KMS-11 (cell line): ENCODE data around the gene MRPL3.
"Not testable (repeated sequence)": the region's sequence is repeated elsewhere in the genome, so short reads cannot be mapped to it uniquely, and the experiment has no call there.

Experiments used
- H2AFZ ChIP-seq: fragments of 200-600 bp; sonication (generic); 2 replicates; pipeline ENCODE4 v1.6.1; 2016; ENCODE audit warnings: antibody characterized with exemption, mixed run types, low read depth
- H3K27ac ChIP-seq: fragments of 200-600 bp; sonication (generic); 2 replicates; pipeline ENCODE4 v1.6.1; 2016; ENCODE audit warnings: mild to moderate bottlenecking, mixed run types
- H3K27me3 ChIP-seq: fragments of 200-600 bp; sonication (generic); 2 replicates; pipeline ENCODE4 v1.6.1; 2017; ENCODE audit warnings: mild to moderate bottlenecking, low read depth, mixed run types, moderate library complexity; ENCODE audit not compliant: insufficient read depth
- H3K36me3 ChIP-seq: fragments of 200-600 bp; sonication (generic); 2 replicates; pipeline ENCODE4 v1.6.1; 2017; ENCODE audit warnings: mild to moderate bottlenecking, mixed run types; ENCODE audit not compliant: insufficient read depth
- H3K4me1 ChIP-seq: fragments of 200-600 bp; sonication (generic); 2 replicates; pipeline ENCODE4 v1.6.1; 2016; ENCODE audit warnings: mild to moderate bottlenecking, low read depth, mixed run types; ENCODE audit not compliant: poor library complexity, severe bottlenecking
- H3K4me2 ChIP-seq: fragments of 200-600 bp; sonication (generic); 2 replicates; pipeline ENCODE4 v1.7.0; 2016; ENCODE audit warnings: mild to moderate bottlenecking, mixed run types
- H3K4me3 ChIP-seq: fragments of 200-600 bp; sonication (generic); IDR thresholded peaks from 2 replicates; pipeline ENCODE4 v1.6.1; 2017; ENCODE audit warnings: low read depth, low read length, mixed read lengths; ENCODE audit not compliant: insufficient read depth
- H3K79me2 ChIP-seq: fragments of 200-600 bp; sonication (generic); 2 replicates; pipeline ENCODE4 v1.6.1; 2016; ENCODE audit warnings: low read depth, mixed run types; ENCODE audit not compliant: insufficient read depth
- H3K9ac ChIP-seq: fragments of 200-600 bp; sonication (generic); 2 replicates; pipeline ENCODE4 v1.6.1; 2016; ENCODE audit warnings: mild to moderate bottlenecking, mixed run types
- H4K20me1 ChIP-seq: fragments of 200-600 bp; sonication (generic); 2 replicates; pipeline ENCODE4 v1.6.1; 2016; ENCODE audit warnings: mild to moderate bottlenecking, mixed run types; ENCODE audit not compliant: insufficient read depth
- CTCF ChIP-seq: fragments of 200-600 bp; sonication (generic); conservative IDR thresholded peaks from 2 replicates; pipeline ENCODE4 v1.6.1; 2017; ENCODE audit warnings: low read depth, mild to moderate bottlenecking, antibody characterized with exemption, low read length, moderate library complexity, mixed read lengths

Gene MRPL3

GRCh38 chr3:131491084-131491483 is 11.7 kb downstream of the MRPL3 start:
- no peak overlapping the region for H2AFZ ChIP-seq
- no peak for TF ChIP-seq CTCF
- peaks cover 3% of the 10 kb centered on the region; the same call in 1 of the 2 replicates for H4K20me1 ChIP-seq
- H3K27me3 ChIP-seq = no peaks in the 10 kb centered on the region
- no peak overlapping the region for H3K27ac ChIP-seq
- no peaks in the 10 kb centered on the region for H3K4me1 ChIP-seq
- no peak overlapping the region for H3K9ac ChIP-seq
- H3K4me3 ChIP-seq = no peak overlapping the region
- peaks cover 2% of the 10 kb centered on the region for H3K36me3 ChIP-seq
- no peaks in the 10 kb centered on the region; the same call in 1 of the 2 replicates for H3K79me2 ChIP-seq
- H3K4me2 ChIP-seq = no peak overlapping the region

- not testable (repeated sequence) for H3K36me3 ChIP-seq
Observed at GRCh38 chr3:131486545-131486944, 16.2 kb downstream of the MRPL3 start.

GRCh38 chr3:131485119-131485518 is 17.7 kb downstream of the MRPL3 start:
- no peaks in the 10 kb centered on the region for H4K20me1 ChIP-seq
- no peak overlapping the region for H3K27ac ChIP-seq
- no peak overlapping the region for H3K9ac ChIP-seq
- H2AFZ ChIP-seq = no peak overlapping the region
- H3K4me1 ChIP-seq = peaks cover 7% of the 10 kb centered on the region
- H3K4me3 ChIP-seq = no peak overlapping the region
- no peaks in the 10 kb centered on the region for H3K27me3 ChIP-seq
- TF ChIP-seq CTCF = no peak
- peaks cover 7% of the 10 kb centered on the region; the same call in 1 of the 2 replicates for H3K79me2 ChIP-seq
- peaks cover 2% of the 10 kb centered on the region; the same call in 1 of the 2 replicates for H3K36me3 ChIP-seq
- no peak overlapping the region for H3K4me2 ChIP-seq

More at GRCh38 chr3:131486545-131486944, 16.2 kb downstream of the MRPL3 start:
- not testable (repeated sequence) for H3K79me2 ChIP-seq, H3K4me3 ChIP-seq, H3K4me1 ChIP-seq, H3K4me2 ChIP-seq, H3K9ac ChIP-seq, H4K20me1 ChIP-seq, H3K27ac ChIP-seq, H3K27me3 ChIP-seq, H2AFZ ChIP-seq

GRCh38 chr3:131484496-131485111 is 18.2 kb downstream of the MRPL3 start:
- TF ChIP-seq CTCF = no peak
- Histone ChIP-seq H3K27me3 (no peaks in the 10 kb centered on the region), H3K27ac (no peak overlapping the region), H3K9ac (no peak overlapping the region), H3K79me2 (peaks cover 7% of the 10 kb centered on the region; the same call in 1 of the 2 replicates), H3K36me3 (0 out of 2 replicates have a peak, but pooled peaks cover 1% of the 10 kb centered on the region), H3K4me3 (no peak overlapping the region), H2AFZ (no peak overlapping the region), H3K4me1 (peaks cover 7% of the 10 kb centered on the region), H3K4me2 (no peak overlapping the region), H4K20me1 (no peaks in the 10 kb centered on the region)

- H3K27me3 ChIP-seq = no peaks in the 10 kb centered on the region
- no peaks in the 10 kb centered on the region for H3K4me1 ChIP-seq
- peaks cover 11% of the 10 kb centered on the region; the same call in 1 of the 2 replicates for H3K79me2 ChIP-seq
- H3K9ac ChIP-seq = no peak overlapping the region
- H3K27ac ChIP-seq = no peak overlapping the region
- no peaks in the 10 kb centered on the region for H4K20me1 ChIP-seq
- no peaks in the 10 kb centered on the region for H3K36me3 ChIP-seq
- no peak overlapping the region for H3K4me2 ChIP-seq
- no peak for TF ChIP-seq CTCF
- no peak overlapping the region for H2AFZ ChIP-seq
- no peak overlapping the region for H3K4me3 ChIP-seq
Observed at GRCh38 chr3:131480116-131480515, 22.7 kb downstream of the MRPL3 start.
